Measurements from ENCODE around the gene PREB.

- TF ChIP-seq SUZ12 (IDR thresholded peaks at IDR 0.05; ENCODE audit: extremely low read depth, insufficient read depth, insufficient read length) (no peak), YY1 (IDR thresholded peaks at IDR 0.05; ENCODE audit: insufficient read depth, insufficient read length) (no peak), ZNF274 (IDR thresholded peaks at IDR 0.05; ENCODE audit: low read depth, low read length) (no peak)
Observed at GRCh38 chr2:27148801-27149439, 14.5 kb upstream of the PREB start, which contains the start of gene TCF23.
